ENCODE results near the gene PPP1R14B. TPM values are rescaled to one million over a fixed set of nuclear protein-coding genes. Genes with fewer than 3 reads are reported as not detected.

Gene PPP1R14B
- total RNA-seq, 4 donors from 2014 or later: 34.2 to 103 (median 83.8) TPM

GRCh38 chr11:64232967-64233315, 13.8 kb downstream of the PPP1R14B start:
- Histone ChIP-seq H3K4me3 (replicated peaks in 1 of 3) (no peak overlapping the region), H3K27ac (no peak overlapping the region), H3K9me3 (no peaks in the 10 kb centered on the region), H3K27me3 (no peaks in the 10 kb centered on the region), H3K36me3 (peaks cover 7% of the 10 kb centered on the region in 2 donors), H3K4me1 (peaks cover 34 to 56% of the 10 kb centered on the region in 2 donors)
- DNase-seq: no peak
- intact Hi-C loops (cut with DNase I): no loop called here
- TF ChIP-seq POLR2A (IDR thresholded peaks at IDR 0.05) (no peak), CTCF (IDR thresholded peaks at IDR 0.05) (no peak)
- WGBS, 2 donors: 83 to 87% methylated on average over 8 of the region's 8 CpGs

GRCh38 chr11:64232182-64232966, 14.4 kb downstream of the PPP1R14B start:
- Histone ChIP-seq H3K27me3 (no peaks in the 10 kb centered on the region), H3K4me1 (peaks cover 36 to 62% of the 10 kb centered on the region in 2 donors), H3K9me3 (no peaks in the 10 kb centered on the region), H3K4me3 (replicated peaks in 1 of 3) (no peak overlapping the region), H3K36me3 (peaks cover under 1 to 1% of the 10 kb centered on the region in 2 donors), H3K27ac (peak overlapping the region in 1 of 3 donors; percentile 17)
- 69 to 76% methylated on average over 15 of the region's 15 CpGs for WGBS, 2 donors
- TF ChIP-seq CTCF (IDR thresholded peaks at IDR 0.05): no peak
- no peak for TF ChIP-seq POLR2A (IDR thresholded peaks at IDR 0.05)
- DNase-seq: peak in 1 of 2 donors; percentile 34
- intact Hi-C loops (cut with DNase I): no loop called here

GRCh38 chr11:64231546-64231945, 15.2 kb downstream of the PPP1R14B start:
- Histone ChIP-seq H3K9me3 (no peaks in the 10 kb centered on the region), H3K4me1 (peaks cover 44 to 70% of the 10 kb centered on the region in 2 donors), H3K27me3 (no peaks in the 10 kb centered on the region), H3K4me3 (replicated peaks in 1 of 3) (peak overlapping the region in 1 of 3 donors; percentile 54), H3K27ac (peak overlapping the region in 1 of 3 donors; percentile 17), H3K36me3 (no peaks in the 10 kb centered on the region)
- TF ChIP-seq POLR2A (IDR thresholded peaks at IDR 0.05) (no peak), CTCF (IDR thresholded peaks at IDR 0.05) (no peak)
- 82 to 87% methylated on average over 6 to 7 of the region's 7 CpGs for WGBS, 2 donors
- no peak for DNase-seq
- intact Hi-C loops (cut with DNase I): no loop called here

- Histone ChIP-seq H3K27ac (peak overlapping the region; percentile 72 to 90 (median 79)), H3K36me3 (no peaks in the 10 kb centered on the region), H3K4me3 (replicated peaks in 1 of 3) (peak overlapping the region; percentile 54 to 83 (median 74)), H3K9me3 (no peaks in the 10 kb centered on the region), H3K27me3 (no peaks in the 10 kb centered on the region), H3K4me1 (peaks cover 46 to 69% of the 10 kb centered on the region in 2 donors)
- TF ChIP-seq CTCF (IDR thresholded peaks at IDR 0.05) (no peak), POLR2A (IDR thresholded peaks at IDR 0.05) (no peak)
- intact Hi-C loops (cut with DNase I): no loop called here
- no peak for DNase-seq
- WGBS, 2 donors: 1 to 8% methylated on average over 8 of the region's 8 CpGs
Observed at GRCh38 chr11:64230985-64231365, 15.8 kb downstream of the PPP1R14B start.

Measured in thyroid gland (tissue), 4 donors.